ENCODE results near the gene CR1.
"Not testable (repeated sequence)": the region's sequence is repeated elsewhere in the genome, so short reads cannot be mapped to it uniquely, and the experiment has no call there.

CR1 gene

GRCh38 chr1:207645635-207646081 is 149.7 kb downstream of the CR1 start:
- no peak for DNase-seq

- no peak for DNase-seq
Observed at GRCh38 chr1:207646171-207646570, 150.2 kb downstream of the CR1 start.

GRCh38 chr1:207646944-207647579 is 151.1 kb downstream of the CR1 start:
- no peak for DNase-seq

- DNase-seq: no peak
Observed at GRCh38 chr1:207647671-207648333, 151.8 kb downstream of the CR1 start.

GRCh38 chr1:207648334-207649209 is 152.6 kb downstream of the CR1 start:
- DNase-seq: no peak

- DNase-seq: no peak
Observed at GRCh38 chr1:207649210-207649753, 153.3 kb downstream of the CR1 start.

GRCh38 chr1:207649865-207650580 is 154.1 kb downstream of the CR1 start:
- DNase-seq: peak; percentile 79

GRCh38 chr1:207651583-207651982 is 155.6 kb downstream of the CR1 start:
- no peak for DNase-seq

- no peak for DNase-seq
Observed at GRCh38 chr1:207654320-207654719, 158.4 kb downstream of the CR1 start.

- no peak for DNase-seq
Observed at GRCh38 chr1:207658408-207658807, 162.5 kb downstream of the CR1 start.

- no peak for DNase-seq
Observed at GRCh38 chr1:207658904-207659485, 163.0 kb downstream of the CR1 start.

- DNase-seq: no peak
Observed at GRCh38 chr1:207659545-207660153, 163.7 kb downstream of the CR1 start.

- not testable (repeated sequence) for DNase-seq
Observed at GRCh38 chr1:207661420-207661819, 165.5 kb downstream of the CR1 start.

- DNase-seq: no peak
Observed at GRCh38 chr1:207666342-207666741, 170.4 kb downstream of the CR1 start.

GRCh38 chr1:207669528-207670009 is 173.6 kb downstream of the CR1 start:
- DNase-seq: no peak

- DNase-seq: no peak
Observed at GRCh38 chr1:207670192-207670591, 174.2 kb downstream of the CR1 start.

GRCh38 chr1:207670997-207671396 is 175.0 kb downstream of the CR1 start:
- DNase-seq: peak; percentile 17

GRCh38 chr1:207672522-207673130 is 176.7 kb downstream of the CR1 start:
- peak; percentile 86 for DNase-seq

GRCh38 chr1:207673399-207673798 is 177.4 kb downstream of the CR1 start:
- no peak for DNase-seq

- no peak for DNase-seq
Observed at GRCh38 chr1:207676153-207676552, 180.2 kb downstream of the CR1 start.
